ENCODE measurements around the gene HEXD.

The HEXD gene

DNA sequence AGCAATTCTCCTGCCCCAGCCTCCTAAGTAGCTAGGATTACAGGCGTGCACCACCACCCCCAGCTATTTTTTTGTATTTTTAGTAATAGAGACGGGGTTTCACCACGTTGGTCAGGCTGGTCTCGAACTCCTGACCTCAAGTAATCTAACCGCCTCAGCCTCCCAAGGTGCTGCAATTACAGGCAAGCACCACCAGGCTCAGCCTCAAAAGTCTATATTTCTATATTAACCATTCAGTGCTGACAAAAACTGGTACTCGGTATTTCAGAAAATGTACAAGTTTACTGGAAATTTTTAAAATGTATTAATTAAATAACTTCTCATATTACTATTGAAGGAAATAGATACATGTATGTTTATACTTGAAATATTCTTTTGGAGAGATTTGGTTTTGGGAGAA lies 1.4 kb upstream of the HEXD start:
- DNase-seq = no peak

GRCh38 chr17:82419540-82419939 lies 1.4 kb downstream of the HEXD start:
- DNase-seq = no peak

GRCh38 chr17:82424001-82424862 lies 6.1 kb downstream of the HEXD start:
- DNase-seq = no peak

DNA sequence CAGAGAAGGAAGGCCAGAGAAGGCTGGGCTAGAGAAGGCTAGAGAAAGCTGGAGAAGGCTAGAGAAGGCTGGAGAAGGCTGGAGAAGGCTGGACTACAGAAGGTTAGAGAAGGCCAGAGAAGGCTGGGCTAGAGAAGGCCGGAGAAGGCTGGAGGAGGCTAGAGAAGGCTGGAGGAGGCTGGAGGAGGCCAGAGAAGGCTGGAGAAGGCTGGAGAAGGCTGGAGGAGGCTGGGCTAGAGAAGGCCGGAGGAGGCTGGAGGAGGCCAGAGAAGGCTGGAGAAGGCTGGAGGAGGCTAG lies 6.7 kb downstream of the HEXD start:
- DNase-seq = no peak

GRCh38 chr17:82428546-82428945 lies 10.4 kb downstream of the HEXD start:
- no peak for DNase-seq

GRCh38 chr17:82429824-82430223 lies 11.7 kb downstream of the HEXD start:
- no peak for DNase-seq

DNA sequence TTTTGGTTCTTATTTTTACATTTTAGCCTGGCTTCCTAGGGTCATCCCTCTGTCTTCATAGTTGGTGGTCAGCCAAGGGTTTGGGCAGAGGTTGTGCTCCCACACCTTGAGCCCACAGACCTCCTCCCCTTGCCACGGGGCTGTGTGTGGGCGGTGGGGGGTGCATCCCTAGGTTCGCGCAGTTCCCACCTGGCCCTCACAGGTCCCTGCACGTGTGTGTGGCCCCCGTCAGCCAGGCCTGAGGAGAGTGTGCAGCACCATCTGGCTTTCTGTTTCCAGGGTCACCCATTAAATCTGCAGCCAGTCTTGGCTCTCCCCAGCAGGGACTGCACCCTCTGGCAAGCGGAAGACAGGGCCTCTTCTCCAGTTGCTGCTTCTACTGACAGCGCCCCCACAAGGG lies 13.9 kb downstream of the HEXD start:
- no peak for DNase-seq

DNA sequence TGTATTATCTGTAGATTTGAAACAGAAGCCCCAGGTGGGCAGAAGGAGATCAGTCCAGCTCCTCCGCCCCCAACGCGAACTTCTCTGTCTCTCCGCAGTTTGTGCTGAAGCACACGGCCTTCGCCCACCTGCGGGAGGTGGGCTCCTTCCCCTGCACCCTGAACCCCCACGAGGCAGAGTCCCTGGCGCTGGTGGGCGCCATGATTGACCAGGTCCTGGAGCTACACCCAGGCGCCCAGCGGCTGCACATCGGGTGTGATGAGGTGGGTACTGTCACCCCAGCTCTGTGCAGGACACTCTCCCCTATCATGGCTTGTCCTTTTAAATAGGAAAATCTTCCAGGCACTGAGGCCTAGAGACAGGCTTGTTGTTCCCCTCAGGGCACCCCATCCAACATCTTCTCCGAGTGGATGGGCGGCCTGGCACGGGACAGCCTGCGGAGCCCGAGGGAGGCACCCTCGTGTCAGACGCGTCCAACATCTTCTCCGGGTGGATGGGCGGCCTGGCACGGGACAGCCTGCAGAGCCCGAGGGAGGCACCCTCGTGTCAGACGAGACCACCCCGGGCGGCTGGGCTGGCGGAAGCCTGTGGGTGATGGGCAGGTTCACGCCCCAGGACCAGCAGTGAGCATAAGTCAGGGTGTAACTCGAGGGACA lies 15.5 kb downstream of the HEXD start:
- DNase-seq = no peak

DNA sequence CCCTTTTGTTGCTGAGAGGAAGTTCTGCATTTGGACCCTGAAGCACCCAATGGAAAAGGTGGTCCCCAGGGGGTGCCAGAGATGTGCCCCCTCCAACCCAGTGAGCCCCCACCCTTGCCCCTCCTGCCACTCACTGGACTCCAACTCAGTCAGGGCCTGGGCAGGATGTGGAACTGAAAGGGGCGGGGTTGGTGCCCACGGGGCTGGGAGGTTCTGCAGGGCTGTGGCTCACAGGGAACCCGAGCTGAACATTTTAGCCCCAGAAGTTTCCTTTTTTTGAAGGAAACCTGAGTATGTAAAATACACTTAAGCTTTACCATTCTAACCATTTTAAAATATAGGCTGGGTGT lies 16.0 kb downstream of the HEXD start:
- DNase-seq = no peak

DNA sequence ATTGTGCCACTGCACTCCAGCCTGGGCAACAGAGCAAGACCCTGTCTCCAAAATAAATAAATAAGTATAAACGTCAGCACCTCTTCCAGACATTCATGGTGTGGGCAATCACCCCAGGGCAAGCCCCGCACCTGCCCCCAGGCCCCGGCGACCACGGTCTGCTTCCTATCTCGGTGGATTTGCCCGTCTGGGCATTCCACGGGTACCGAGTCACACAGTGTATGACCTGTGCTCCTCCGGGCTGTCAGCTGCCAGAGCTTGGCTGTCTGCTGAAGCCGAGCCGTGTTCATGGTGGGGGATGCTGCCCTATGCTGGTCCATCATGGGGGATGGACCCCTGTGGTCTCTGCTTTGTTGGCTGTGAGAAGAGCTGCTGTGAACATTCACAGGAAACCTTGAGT lies 17.0 kb downstream of the HEXD start:
- DNase-seq = no peak

GRCh38 chr17:82435601-82436583 lies 17.7 kb downstream of the HEXD start:
- no peak for DNase-seq

GRCh38 chr17:82436601-82437324 lies 18.6 kb downstream of the HEXD start:
- DNase-seq = no peak

DNA sequence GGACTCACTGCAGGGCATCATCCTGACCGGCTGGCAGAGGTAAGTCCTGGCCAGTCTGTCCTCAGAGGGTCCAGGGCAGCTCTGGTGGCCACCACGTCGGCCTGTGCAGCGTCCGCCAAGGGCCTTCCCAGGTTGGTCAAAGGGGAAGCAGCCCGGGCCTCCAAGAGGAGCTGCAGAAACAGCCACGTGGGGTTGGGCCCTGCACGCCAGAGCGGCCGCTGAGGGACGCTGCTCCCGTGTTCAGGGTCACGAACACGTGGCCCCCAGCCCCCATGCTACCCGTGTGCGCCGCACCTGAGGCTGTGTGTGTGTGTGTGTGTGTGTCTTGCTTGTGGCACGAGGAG lies 19.1 kb downstream of the HEXD start:
- DNase-seq = no peak

DNA sequence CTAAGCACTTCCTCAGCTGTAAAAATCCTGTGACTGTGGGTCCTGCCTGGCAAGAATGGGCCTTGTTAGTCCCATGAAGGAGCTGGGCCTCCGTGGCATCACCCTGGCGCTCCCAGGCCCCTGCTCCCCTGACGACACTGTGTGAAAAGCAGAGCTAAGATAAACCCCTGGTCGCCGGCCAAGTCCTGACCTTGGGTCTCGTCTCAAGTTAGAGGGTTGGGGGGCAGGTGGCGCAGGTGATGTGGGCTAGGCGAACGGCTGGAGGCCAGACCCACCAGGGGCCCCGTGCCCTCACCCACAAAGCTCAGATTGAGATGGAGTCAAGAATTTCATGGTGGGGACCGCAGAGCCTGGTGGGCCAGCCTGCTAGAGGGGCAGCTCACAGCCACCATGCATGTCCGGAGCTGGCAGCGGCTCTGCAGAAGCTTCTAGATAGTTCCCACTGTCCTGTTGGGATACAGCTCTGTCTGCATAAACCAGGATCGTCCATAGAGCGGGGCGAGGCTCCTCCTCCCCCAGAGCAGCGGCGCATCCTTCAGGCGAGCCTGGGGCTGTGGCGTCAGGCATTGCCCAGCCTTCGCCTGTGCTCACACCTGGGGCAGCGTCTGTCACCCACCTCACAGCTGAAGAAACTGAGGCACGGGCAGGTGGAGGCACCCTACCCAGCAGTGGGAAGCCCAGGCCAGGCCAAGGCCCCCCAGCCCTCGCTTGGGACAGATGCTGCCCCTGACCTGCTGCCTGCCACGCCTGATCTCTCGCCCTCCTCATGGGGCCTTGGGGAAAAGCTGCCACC lies 20.4 kb downstream of the HEXD start:
- DNase-seq = no peak

DNA sequence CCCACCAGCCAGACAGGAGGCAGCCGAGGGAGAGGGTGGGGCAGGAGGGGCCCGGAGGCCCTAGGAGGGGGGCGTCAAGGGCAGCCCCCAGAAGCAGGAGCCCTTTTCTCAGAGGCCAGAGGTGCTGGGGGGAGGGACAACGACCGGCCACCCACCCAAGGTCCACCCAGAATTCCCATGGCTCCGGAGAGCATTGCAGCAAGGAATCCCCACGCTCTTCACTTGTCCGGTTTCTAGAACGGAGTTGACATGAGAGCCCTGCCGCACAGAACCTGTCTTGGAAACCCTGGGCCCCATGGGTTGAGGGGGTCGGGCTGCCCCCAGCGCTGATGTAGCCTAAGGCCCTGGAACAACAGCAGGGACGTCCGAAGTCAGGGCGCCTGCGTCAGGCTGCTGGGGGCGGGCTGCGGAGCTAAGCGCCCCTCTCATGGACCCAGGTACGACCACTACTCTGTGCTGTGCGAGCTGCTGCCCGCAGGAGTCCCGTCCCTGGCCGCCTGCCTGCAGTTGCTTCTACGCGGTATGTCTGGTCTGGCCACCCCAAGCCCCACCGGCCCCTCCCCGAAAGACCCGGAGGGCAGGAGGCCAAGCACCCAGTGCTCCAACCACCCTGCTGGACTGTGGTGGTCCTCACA lies 21.2 kb downstream of the HEXD start:
- DNase-seq = no peak

- DNase-seq = no peak
Observed at GRCh38 chr17:82439829-82440365, 21.8 kb downstream of the HEXD start.

- DNase-seq = no peak
Observed at GRCh38 chr17:82440469-82440981, 22.4 kb downstream of the HEXD start.

GRCh38 chr17:82440991-82441627 lies 23.0 kb downstream of the HEXD start:
- no peak for DNase-seq

GRCh38 chr17:82441691-82442487 lies 23.7 kb downstream of the HEXD start:
- DNase-seq = no peak
